Muscle of arm (tissue), 12 donors: ENCODE data around the gene TM7SF2. TPM values are rescaled to one million over a fixed set of nuclear protein-coding genes. Genes with fewer than 3 reads are reported as not detected.
A peak's percentile ranks its signal among the peaks of the same experiment; 100 is the strongest.
"Not testable (repeated sequence)": the region's sequence is repeated elsewhere in the genome, so short reads cannot be mapped to it uniquely, and the experiment has no call there.

Source experiments
- DNase-seq: peaks from one replicate; pipeline ENCODE4 v3.0.0-alpha.2; 2013
- polyA plus RNA-seq, 12 donors: library from polyadenylated mRNA; unstranded; fragments of 120-200 nt; gene quantifications; one replicate each; pipeline ENCODE4 v1.2.1, GENCODE V29; 2013; ENCODE audit not compliant: insufficient read length in 12 of 12

The TM7SF2 gene
- polyA plus RNA-seq, 12 donors: 6.1 to 59.2 (median 11.3) TPM; not detected in 1

DNA sequence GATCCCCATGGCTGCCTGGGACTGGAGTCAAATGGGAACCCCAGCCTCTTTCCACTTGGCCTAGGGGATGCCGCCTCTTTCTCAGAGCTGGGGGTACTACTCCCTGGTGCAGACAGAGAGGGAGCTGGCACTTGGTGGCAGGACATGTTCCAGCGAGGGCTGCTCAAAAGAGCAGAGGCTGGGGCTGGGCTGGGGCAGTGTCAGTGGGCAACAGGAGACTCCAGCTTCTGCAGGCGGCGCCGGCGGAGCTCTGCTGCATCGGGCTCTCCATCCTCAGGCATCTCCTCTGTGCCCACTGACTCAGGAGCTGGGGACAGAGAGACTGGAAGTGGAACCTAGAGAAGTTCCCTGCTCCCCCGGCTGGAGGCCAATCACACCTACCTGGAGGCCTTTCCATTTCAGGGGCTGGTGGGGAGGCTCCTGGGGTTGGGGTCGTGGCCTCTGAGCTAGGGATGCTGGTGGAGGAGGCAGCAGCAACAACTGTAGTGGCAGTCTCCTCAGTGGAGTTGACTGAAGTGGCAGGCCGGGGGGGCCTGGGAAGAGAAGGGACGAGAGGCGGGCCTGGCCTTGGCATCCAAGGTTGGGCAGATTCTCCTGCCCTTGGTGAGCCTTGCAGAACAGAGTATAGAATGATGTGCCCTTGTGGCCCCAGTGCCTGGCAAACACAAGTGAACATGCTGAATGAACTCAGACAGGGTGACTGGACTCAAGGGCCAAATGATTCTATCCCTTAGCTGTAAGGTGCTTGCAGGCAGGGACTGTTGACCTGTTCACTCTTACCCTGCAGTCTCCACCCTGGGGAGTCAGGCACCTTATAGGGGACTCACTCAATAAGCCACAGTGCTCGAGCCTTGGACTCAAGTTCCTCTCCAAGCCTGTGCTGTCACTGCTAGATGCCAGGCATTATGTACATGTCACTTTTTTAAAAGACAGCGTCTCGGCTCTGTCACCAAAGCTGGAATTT lies 16.8 kb downstream of the TM7SF2 start:
- DNase-seq: no peak

DNA sequence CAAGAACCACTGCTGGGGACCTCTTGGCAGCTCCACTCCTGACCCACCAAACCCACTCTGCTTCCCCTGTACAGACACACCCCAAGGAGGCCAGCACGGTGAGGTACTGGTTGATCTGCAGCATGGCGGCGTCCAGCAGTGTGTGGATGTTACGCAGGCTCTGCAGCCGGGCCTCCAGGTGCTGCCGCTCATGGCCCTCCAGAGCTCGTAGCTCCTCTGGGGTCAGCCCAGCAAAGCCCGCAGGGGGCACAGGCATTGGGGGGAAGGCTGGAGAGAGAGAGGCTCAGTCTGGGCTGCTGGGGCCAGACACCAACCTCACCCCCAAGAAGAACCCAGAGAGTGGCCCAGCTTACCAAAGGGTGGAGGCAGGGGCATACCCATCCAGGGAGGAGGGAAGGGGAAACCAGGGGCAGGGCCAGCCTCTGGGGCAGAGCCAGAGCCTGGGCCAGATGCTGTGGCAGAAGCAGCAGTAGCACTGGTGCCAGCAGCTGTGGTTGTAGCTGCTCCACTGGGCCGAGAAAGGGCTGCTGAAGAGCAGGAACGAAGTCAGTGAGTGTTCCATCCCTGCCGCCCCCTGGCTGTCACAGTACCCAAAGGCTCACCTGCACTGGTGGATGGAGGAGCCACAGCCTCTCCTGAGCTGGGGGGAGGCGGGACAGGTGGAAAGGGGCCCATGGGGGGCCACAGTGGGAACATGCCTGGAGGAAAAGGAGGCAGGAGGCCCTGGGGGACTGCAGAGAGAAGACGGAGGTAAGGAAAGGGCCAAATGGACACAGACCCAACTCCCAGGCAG lies 18.2 kb downstream of the TM7SF2 start:
- no peak for DNase-seq

- no peak for DNase-seq
Observed at GRCh38 chr11:65130631-65131416, 19.2 kb downstream of the TM7SF2 start.

DNA sequence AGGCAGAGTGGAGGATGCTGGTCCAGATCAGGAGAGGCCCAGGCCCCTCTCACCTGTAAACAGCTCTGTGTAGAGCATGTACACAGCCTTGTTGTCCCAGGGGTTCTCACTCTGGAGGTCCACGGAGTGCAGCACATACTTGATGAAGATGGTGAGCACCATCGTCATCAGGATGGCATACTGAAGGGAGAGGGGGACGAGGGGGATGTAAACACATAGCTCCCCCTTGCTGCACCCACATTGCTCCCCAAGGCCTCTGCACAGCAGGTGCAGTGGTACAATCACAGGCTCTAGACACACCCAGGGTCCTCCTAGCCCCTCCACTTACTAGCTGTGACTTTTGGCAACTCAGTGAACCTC lies 19.7 kb downstream of the TM7SF2 start:
- no peak for DNase-seq

GRCh38 chr11:65131895-65132237 lies 20.2 kb downstream of the TM7SF2 start:
- DNase-seq: no peak

- no peak for DNase-seq
Observed at GRCh38 chr11:65132238-65132987, 20.7 kb downstream of the TM7SF2 start.

DNA sequence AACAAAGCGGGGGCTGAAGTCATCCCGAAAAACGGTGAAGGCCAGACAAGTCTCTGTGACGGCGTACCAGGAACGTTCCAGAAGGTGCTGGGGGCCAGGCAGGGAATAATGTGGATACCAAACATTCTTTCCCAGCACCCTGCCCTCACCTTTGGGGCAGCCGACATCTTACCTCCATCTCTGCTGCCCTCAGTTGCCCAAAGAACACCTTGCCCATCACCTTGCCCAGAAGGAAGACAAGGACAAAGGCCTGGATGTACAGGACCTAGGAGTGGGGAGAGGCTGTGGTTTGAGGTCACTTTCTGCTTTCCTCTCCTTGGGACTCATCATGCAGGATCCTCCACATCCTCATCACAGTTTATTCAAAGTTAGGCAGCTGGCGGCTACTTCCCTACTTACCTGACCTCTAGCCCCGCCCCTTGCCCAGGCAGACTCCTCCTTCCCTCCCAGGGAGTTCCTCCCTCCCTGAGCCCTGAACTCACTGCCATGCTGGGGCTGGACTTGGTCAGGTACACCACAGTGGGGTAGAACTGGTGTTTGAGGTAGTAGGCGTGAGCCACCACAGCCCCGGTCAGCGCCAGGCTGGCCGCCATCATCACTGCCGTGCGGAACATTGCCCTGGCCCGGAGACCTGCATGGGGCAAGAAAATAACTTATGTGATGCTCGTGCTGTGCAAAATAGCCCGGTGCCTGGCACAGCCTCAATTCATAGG lies 21.5 kb downstream of the TM7SF2 start:
- DNase-seq: no peak

- DNase-seq: peak; percentile 89
Observed at GRCh38 chr11:65133724-65134123, 22.1 kb downstream of the TM7SF2 start.

- peak; percentile 95 for DNase-seq
Observed at GRCh38 chr11:65134240-65134951, 22.7 kb downstream of the TM7SF2 start, which contains the start of gene SYVN1. TSS of gene SYVN1 (minus strand) at chr11:65134519. CDS start at chr11:65133601, 918 bp downstream.

DNA sequence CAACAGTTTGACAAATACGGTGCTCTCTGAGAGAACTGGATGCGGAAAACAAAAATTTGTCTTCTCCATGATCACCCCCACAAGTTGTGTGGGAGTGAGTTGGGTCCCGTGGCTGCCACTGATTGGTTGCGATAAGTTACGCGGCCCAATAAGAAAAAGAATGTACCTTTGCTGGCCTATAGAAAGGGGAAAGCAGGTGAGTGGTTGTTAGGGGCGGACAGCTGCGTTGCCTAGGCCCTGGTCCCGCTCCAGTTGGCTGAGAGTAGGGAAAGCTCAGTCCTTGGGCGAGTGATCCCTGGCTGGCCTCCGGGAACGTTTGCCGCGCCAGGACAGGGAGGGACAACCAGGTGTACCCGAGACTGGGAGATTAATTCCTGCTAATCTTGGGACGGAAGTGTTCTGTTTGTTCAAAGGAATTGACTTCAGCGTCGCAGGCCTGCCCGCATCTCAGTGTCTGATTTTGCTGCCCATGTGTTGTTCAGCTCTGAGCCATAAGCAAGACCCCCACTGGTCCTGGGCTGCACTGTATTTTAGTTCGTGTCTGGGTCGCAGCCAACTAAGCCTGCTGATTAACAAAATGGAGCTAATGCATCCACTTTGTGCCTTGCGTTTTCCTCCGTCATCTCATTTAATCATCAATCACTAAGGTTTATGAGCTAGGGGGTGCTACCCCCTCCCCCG lies 23.4 kb downstream of the TM7SF2 start:
- peak; percentile 93 for DNase-seq

DNA sequence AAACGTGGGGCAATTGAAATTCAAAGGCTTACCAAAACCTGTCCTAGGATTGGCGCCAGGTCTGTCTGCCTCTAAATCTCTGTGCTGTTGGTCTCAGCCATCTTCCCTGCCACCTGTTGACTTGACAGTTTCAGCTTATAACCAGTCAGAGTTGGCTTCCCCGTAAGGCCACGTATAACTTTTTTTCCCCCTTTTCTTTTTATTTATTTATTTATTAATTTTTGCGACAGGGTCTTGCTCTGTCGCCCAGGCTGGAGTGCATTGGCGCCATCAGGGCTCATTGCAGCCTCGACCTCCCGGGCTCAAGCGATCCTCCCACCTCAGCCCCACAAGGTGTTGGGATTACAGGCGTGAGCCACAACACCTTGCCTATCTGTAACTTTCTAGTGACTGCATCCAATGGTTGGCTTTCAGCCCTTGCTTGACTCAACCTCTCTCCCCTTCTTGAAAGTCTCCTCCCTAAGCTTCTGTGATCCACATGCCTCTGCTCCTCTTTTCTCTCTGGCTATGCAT lies 24.0 kb downstream of the TM7SF2 start:
- DNase-seq: no peak

DNA sequence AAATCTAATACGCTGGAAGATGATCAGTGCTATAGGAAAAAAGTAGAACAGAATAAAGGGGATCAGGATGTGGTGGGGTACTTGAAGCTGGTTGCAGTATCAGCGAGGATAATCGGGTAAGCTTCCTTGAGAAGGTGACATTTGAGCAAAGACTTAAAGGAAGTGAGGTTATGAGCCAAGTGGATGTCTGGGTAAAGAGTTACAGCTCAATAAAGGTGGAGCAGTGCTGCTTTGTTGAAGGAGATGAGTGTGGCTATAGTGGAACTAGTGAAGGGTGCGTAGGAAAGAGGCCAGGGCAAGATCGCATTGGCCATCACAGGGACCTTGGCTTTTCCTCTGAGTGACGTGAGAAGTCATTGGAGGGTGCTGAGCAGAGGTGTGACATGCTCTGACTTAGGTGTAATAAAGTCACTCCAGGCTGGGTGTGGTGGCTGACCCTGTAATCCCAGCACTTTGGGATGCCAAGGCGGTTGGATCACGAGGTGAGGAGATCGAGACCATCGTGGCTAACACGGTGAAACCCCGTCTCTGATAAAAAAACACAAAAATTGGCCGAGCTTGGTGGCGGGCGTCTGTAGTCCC lies 24.9 kb downstream of the TM7SF2 start:
- DNase-seq: no peak

DNA sequence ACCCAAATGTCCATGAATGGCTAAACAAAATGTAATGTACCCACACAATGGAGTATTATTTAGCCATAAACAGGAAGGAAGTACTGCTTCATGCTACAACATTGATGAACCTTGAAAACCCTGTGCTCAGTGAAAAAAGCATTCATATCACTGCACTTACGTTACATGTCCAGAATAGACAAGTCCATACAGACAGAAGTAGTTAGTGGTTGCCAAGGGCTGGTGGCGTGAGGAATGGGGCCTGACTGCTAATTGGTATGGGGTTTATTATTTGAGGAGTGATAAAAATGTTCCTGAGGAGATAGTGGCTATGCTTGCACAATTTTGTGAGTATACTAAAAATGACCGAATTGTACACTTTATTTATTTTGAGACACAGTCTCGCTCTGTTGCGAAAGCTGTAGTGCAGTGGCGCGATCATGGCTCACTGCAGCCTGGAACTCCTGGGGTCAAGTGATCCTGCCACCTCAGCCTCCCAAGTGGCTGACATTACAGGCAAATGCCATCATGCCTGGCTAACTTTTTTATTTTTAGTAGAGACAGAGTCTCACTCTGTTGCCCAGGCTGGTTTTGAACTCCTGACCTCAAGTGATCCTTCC lies 30.3 kb downstream of the TM7SF2 start:
- no peak for DNase-seq

- DNase-seq: no peak
Observed at GRCh38 chr11:65147352-65148075, 35.8 kb downstream of the TM7SF2 start.

DNA sequence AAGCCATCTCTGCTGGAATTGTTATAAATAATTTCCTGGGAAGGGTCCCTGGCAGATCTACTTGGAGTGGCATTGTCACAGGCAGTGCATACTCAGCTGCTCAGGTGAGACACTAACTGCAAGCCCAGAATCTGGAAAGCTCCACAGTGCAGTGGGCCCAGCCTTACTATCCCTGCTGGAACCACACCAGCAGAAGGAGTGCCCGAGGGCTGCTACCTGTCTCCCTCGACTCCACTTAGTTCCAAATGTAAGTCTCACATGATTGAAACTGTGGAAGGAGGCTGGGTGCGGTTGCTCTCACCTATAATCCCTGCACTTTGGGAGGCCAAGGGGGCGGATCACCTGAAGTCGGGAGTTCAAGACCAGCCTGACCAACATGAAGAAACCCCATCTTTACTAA lies 37.0 kb downstream of the TM7SF2 start:
- no peak for DNase-seq

DNA sequence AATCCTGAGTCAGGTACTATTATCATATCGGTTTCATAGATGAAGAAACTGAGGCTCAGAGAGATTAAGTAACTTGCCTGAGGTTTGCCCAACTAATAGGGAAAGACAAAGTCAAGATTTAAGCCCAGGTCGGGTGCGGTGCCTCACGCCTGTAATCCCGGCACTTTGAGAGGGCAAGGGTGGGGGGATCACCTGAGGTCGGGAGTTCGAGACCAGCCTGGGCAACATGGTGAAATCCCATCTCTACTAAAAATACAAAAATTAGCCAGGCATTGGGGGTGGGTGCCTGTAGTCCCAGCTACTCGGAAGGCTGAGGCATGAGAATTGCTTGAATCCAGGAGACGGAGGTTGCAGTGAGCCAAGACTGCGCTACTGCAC lies 38.4 kb downstream of the TM7SF2 start:
- not testable (repeated sequence) for DNase-seq

DNA sequence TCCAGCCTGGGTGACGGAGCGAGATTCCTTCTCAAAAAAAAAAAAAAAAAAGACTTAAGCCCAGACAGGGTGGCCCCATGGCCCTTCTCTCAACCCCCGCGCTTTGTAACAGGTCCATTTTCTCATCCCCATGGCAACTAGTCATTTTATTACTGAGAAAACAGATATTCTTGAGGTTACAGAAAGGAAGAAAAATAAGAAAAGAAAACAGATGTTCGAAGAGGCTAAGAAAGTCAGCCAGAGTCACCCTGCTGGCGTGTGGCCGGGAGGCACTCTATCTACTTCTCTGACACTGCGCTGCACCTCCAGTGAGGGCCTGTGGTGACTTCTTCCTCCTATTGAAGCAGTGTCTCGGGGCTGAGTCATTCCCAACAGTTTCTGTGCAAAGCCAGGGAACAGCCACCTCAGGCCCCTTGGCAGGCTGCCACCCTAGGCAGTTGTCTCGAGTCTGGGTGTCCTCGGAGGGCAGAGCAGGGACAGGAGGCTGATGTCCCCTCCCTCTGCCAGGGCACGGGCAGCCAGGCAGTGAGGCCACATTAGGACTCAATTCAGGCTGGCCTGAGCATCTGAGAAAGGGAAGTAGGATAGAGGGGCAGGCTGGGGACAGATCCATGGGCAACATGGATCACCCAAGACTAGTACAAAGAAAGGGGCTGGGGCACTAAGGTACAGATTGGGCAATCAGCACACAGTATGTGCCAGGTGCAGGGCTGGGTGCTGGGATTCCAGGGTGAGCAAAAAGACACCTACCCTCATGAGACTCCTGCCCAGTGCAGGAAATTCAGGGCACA lies 39.0 kb downstream of the TM7SF2 start:
- DNase-seq: peak; percentile 77
